H1 (cell line): ENCODE results near the gene PIM2. TPM values are rescaled to one million over a fixed set of nuclear protein-coding genes. Genes with fewer than 3 reads are reported as not detected.
A peak's percentile ranks its signal among the peaks of the same experiment; 100 is the strongest.

Experiments used
- ASH2L ChIP-seq: fragments of 200-600, 300-600 bp; sonication (generic); IDR thresholded peaks from one replicate; pipeline ENCODE4 v1.7.1; 2017; ENCODE audit warnings: low read length
- ATF2 ChIP-seq: IDR thresholded peaks from 2 replicates; pipeline ENCODE4 v1.6.1; 2012; ENCODE audit warnings: low read length, inconsistent platforms
- E2F6 ChIP-seq: IDR thresholded peaks from 2 replicates; pipeline ENCODE4 v1.6.1; 2012; ENCODE audit warnings: inconsistent platforms
- EZH2 ChIP-seq: fragments of 200-600 bp; sonication (generic); IDR thresholded peaks from 2 replicates; pipeline ENCODE4 v1.7.1; 2012; ENCODE audit warnings: low read depth, mild to moderate bottlenecking, moderate library complexity, low read length, inconsistent platforms; ENCODE audit not compliant: severe bottlenecking
- FOSL1 ChIP-seq: IDR thresholded peaks from 2 replicates; pipeline ENCODE4 v1.6.1; 2011; ENCODE audit warnings: mild to moderate bottlenecking, low read depth, low read length, moderate library complexity; ENCODE audit not compliant: insufficient read depth
- GABPA ChIP-seq: IDR thresholded peaks from 2 replicates; pipeline ENCODE4 v1.6.1; 2011; ENCODE audit warnings: mild to moderate bottlenecking, low read length, moderate library complexity, borderline replicate concordance; ENCODE audit not compliant: insufficient read depth
- HDAC2 ChIP-seq, 2 experiments: fragments of 300-600 bp in 1 of 2; sonication (generic) in 1 of 2; IDR thresholded peaks; 2 replicates each; pipeline ENCODE4 v1.6.1; 2011 to 2012; ENCODE audit warnings: low read depth in 2 of 2, low read length in 2 of 2, mild to moderate bottlenecking in 2 of 2, moderate library complexity in 2 of 2, borderline replicate concordance in 1 of 2, inconsistent platforms in 1 of 2
- HDAC6 ChIP-seq: IDR thresholded peaks from one replicate; pipeline ENCODE4 v1.7.1; 2012; ENCODE audit warnings: low read depth, mild to moderate bottlenecking, inconsistent platforms, low read length, moderate library complexity
- JUND ChIP-seq: IDR thresholded peaks from 2 replicates; pipeline ENCODE4 v1.6.1; 2011; ENCODE audit warnings: mild to moderate bottlenecking, improper control_type of control experiment, low read length
- NRF1 ChIP-seq: IDR thresholded peaks from 2 replicates; pipeline ENCODE4 v1.6.1; 2011; ENCODE audit warnings: mild to moderate bottlenecking, low read depth, low read length, improper control_type of control experiment
- POLR2A ChIP-seq, 2 experiments: IDR thresholded peaks; 1 replicate in 1 of 2; 2 replicates in 1 of 2; pipeline ENCODE4 v1.6.1; 2011; ENCODE audit warnings: low read depth in 2 of 2, low read length in 2 of 2, mild to moderate bottlenecking in 2 of 2; ENCODE audit errors: control extremely low read depth in 1 of 2
- RAD21 ChIP-seq, 2 experiments: IDR thresholded peaks in 1 of 2; conservative IDR thresholded peaks in 1 of 2; 2 replicates each; pipeline ENCODE4 v1.6.1; 2011; ENCODE audit warnings: low read depth in 2 of 2, low read length in 2 of 2, improper control_type of control experiment in 1 of 2, inconsistent platforms in 1 of 2, mild to moderate bottlenecking in 1 of 2, moderate library complexity in 1 of 2
- RFX5 ChIP-seq: IDR thresholded peaks from 2 replicates; pipeline ENCODE4 v1.6.1; 2011; ENCODE audit warnings: low read depth, low read length, improper control_type of control experiment, borderline replicate concordance
- RXRA ChIP-seq: IDR thresholded peaks from 2 replicates; pipeline ENCODE4 v1.6.1; 2011; ENCODE audit warnings: low read depth, mild to moderate bottlenecking, low read length, moderate library complexity; ENCODE audit not compliant: insufficient read depth
- SAP30 ChIP-seq: fragments of 300-600 bp; sonication (generic); IDR thresholded peaks from 2 replicates; pipeline ENCODE4 v1.7.1; 2012; ENCODE audit warnings: low read length, moderate library complexity, mild to moderate bottlenecking, inconsistent platforms; ENCODE audit not compliant: insufficient read depth, insufficient replicate concordance
- SIX5 ChIP-seq: IDR thresholded peaks from 2 replicates; pipeline ENCODE4 v1.6.1; 2011; ENCODE audit warnings: mild to moderate bottlenecking, low read depth, low read length
- TAF1 ChIP-seq: IDR thresholded peaks from 2 replicates; pipeline ENCODE4 v1.6.1; 2011; ENCODE audit warnings: mild to moderate bottlenecking, low read depth, low read length
- TEAD4 ChIP-seq: IDR thresholded peaks from 2 replicates; pipeline ENCODE4 v1.6.1; 2012; ENCODE audit warnings: low read depth, low read length, inconsistent platforms, mixed read lengths
- USF2 ChIP-seq: IDR thresholded peaks from 2 replicates; pipeline ENCODE4 v1.6.1; 2011; ENCODE audit warnings: low read length, improper control_type of control experiment
- YY1 ChIP-seq: IDR thresholded peaks from 2 replicates; pipeline ENCODE4 v1.6.1; 2011; ENCODE audit warnings: low read depth, mild to moderate bottlenecking, low read length
- polyA plus RNA-seq, 7 experiments: library from polyadenylated mRNA; depleted of rRNA in 3 of 7; stranded (reverse) in 5 of 7; unstranded in 2 of 7; fragments of >200 nt in 5 of 7; fragments of 200-250 nt in 2 of 7; gene quantifications; 1 replicate in 5 of 7; 2 replicates in 1 of 7; 4 replicates in 1 of 7; pipeline versions ENCODE4 v1.2.1 to v1.2.3, GENCODE V29; 2011 to 2013; ENCODE audit warnings: missing spikeins in 2 of 7, mixed read lengths in 2 of 7
- total RNA-seq: library from RNA; stranded (reverse); fragmentation: NEBNext Ultra II Directional; extraction: Animal tissue kit (Norgen Biotek cat#: 25700); gene quantifications from 2 replicates; pipeline ENCODE4 v1.2.1, GENCODE V29; 2021

The PIM2 gene
- total and polyA plus RNA-seq, 2 of the 8 experiments (the other 6 are each of a cell fraction or from before 2014, with no cell fraction given): 180 to 203 TPM

GRCh38 chrX:48891402-48892288, 27.2 kb downstream of the PIM2 start (continued):
- TF ChIP-seq YY1 (no peak), TAF1 (no peak), EZH2 (no peak), JUND (no peak), GABPA (no peak), HDAC6 (no peak), HDAC2 (IDR thresholded peaks at IDR 0.05; ENCODE audit: borderline replicate concordance in 1 of 2, low read depth in 2 of 2, low read length in 2 of 2) (no peak), RFX5 (no peak), ASH2L (no peak), ATF2 (no peak), TEAD4 (no peak), FOSL1 (no peak), USF2 (no peak), E2F6 (no peak), NRF1 (no peak), POLR2A (IDR thresholded peaks at IDR 0.05; ENCODE audit: control extremely low read depth in 1 of 2, low read depth in 2 of 2, low read length in 2 of 2) (0 out of 3 replicates have a peak, but pooled peaks of 1 of the 2 experiments have one; percentile 20), RXRA (no peak), SAP30 (no peak), SIX5 (no peak), RAD21 (IDR thresholded peaks at IDR 0.05 in 1 of 2, conservative IDR thresholded peaks at IDR 0.05 in 1 of 2; ENCODE audit: low read depth in 2 of 2, low read length in 2 of 2) (peak; percentile 37 to 41; a peak in 3 of 4 replicates)
